Esophagus squamous epithelium (tissue), 4 donors: ENCODE data around the gene CD302.
A peak's percentile ranks its signal among the peaks of the same experiment; 100 is the strongest.

Experiments
- CTCF ChIP-seq, 6 experiments: fragments of 450-650 bp in 4 of 6; fragments of 200-600 bp in 2 of 6; sonication (generic) in 2 of 6; IDR thresholded peaks; one replicate each; pipeline ENCODE4 v1.5.1; 2016 to 2019; ENCODE audit warnings: antibody characterized with exemption in 6 of 6, mild to moderate bottlenecking in 4 of 6, moderate library complexity in 4 of 6
- POLR2A ChIP-seq, 4 donors: fragments of 450-650 bp; IDR thresholded peaks; one replicate each; pipeline ENCODE4 v1.6.1; 2017; ENCODE audit warnings: antibody characterized with exemption in 4 of 4, mild to moderate bottlenecking in 4 of 4, moderate library complexity in 3 of 4

GRCh38 chr2:159807183-159808031 lies 9.4 kb upstream of the CD302 start:
- TF ChIP-seq CTCF (IDR thresholded peaks at IDR 0.05) (peak in 5 of 6 experiments; percentile 61 to 78 (median 70)), POLR2A (IDR thresholded peaks at IDR 0.05) (no peak)
